Uterus (tissue), 2 donors: ENCODE measurements around the gene GLIPR2.
"Not testable (repeated sequence)": the region's sequence is repeated elsewhere in the genome, so short reads cannot be mapped to it uniquely, and the experiment has no call there.

Experiments
- POLR2A ChIP-seq, 2 donors: fragments of 450-650 bp; IDR thresholded peaks; one replicate each; pipeline ENCODE4 v1.6.1; 2016; ENCODE audit warnings: antibody characterized with exemption in 2 of 2, mild to moderate bottlenecking in 1 of 2, moderate library complexity in 1 of 2
- TF ChIP-seq, protein P1 (sequence below), 4 experiments: fragments of 200-600 bp in 2 of 4; fragments of 450-650 bp in 2 of 4; sonication (generic) in 2 of 4; IDR thresholded peaks; one replicate each; pipeline ENCODE4 v1.5.1; 2016 to 2019; ENCODE audit warnings: antibody characterized with exemption in 4 of 4, mild to moderate bottlenecking in 2 of 4, moderate library complexity in 1 of 4

DNA sequence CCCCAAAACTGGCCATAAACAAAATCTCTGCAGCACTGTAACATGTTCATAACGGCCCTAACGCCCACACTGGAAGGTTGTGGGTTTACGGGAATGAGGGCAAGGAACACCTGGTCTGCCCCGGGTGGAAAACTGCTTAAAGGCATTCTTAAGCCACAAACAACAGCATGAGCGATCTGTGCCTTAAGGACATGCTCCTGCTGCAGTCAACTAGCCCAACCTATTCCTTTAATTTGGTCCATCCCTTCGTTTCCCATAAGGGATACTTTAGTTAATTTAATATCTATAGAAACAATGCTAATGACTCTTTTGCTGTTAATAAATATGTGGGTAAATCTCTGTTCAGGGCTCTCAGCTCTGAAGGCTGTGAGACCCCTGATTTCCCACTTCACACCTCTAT is 43.7 kb downstream of the GLIPR2 start:
- TF ChIP-seq POLR2A (IDR thresholded peaks at IDR 0.05): not testable (repeated sequence)
- TF ChIP-seq, protein P1, sequence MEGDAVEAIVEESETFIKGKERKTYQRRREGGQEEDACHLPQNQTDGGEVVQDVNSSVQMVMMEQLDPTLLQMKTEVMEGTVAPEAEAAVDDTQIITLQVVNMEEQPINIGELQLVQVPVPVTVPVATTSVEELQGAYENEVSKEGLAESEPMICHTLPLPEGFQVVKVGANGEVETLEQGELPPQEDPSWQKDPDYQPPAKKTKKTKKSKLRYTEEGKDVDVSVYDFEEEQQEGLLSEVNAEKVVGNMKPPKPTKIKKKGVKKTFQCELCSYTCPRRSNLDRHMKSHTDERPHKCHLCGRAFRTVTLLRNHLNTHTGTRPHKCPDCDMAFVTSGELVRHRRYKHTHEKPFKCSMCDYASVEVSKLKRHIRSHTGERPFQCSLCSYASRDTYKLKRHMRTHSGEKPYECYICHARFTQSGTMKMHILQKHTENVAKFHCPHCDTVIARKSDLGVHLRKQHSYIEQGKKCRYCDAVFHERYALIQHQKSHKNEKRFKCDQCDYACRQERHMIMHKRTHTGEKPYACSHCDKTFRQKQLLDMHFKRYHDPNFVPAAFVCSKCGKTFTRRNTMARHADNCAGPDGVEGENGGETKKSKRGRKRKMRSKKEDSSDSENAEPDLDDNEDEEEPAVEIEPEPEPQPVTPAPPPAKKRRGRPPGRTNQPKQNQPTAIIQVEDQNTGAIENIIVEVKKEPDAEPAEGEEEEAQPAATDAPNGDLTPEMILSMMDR (IDR thresholded peaks at IDR 0.05): not testable (repeated sequence)
